Measurements from ENCODE around the gene TNFAIP8L3.
A peak's percentile ranks its signal among the peaks of the same experiment; 100 is the strongest.

The TNFAIP8L3 gene

GRCh38 chr15:51089041-51089440, 5.7 kb downstream of the TNFAIP8L3 start:
- no peak for DNase-seq

- DNase-seq, result no peak
These were observed 6.1 kb downstream of the TNFAIP8L3 start for GRCh38 chr15:51088585-51088984.

- DNase-seq, result no peak
These were observed 7.2 kb downstream of the TNFAIP8L3 start for GRCh38 chr15:51087513-51087912.

GRCh38 chr15:51086409-51086808, 8.3 kb downstream of the TNFAIP8L3 start:
- no peak for DNase-seq

GRCh38 chr15:51085764-51086163, 8.9 kb downstream of the TNFAIP8L3 start:
- no peak for DNase-seq

GRCh38 chr15:51083641-51084166, 11.0 kb downstream of the TNFAIP8L3 start:
- no peak for DNase-seq

- no peak for DNase-seq
These were observed 12.5 kb downstream of the TNFAIP8L3 start for GRCh38 chr15:51082246-51082645.

GRCh38 chr15:51080286-51080685, 14.4 kb downstream of the TNFAIP8L3 start:
- no peak for DNase-seq

- DNase-seq, result no peak
These were observed 15.5 kb downstream of the TNFAIP8L3 start for GRCh38 chr15:51079226-51079625.

GRCh38 chr15:51077221-51078153, 17.2 kb downstream of the TNFAIP8L3 start:
- peak; percentile 18 for DNase-seq

GRCh38 chr15:51076524-51077220, 18.0 kb downstream of the TNFAIP8L3 start:
- no peak for DNase-seq

GRCh38 chr15:51075826-51076523, 18.7 kb downstream of the TNFAIP8L3 start:
- DNase-seq, result no peak

GRCh38 chr15:51075364-51075763, 19.3 kb downstream of the TNFAIP8L3 start:
- no peak for DNase-seq

- no peak for DNase-seq
These were observed 19.8 kb downstream of the TNFAIP8L3 start for GRCh38 chr15:51074926-51075325.

- DNase-seq, result no peak
These were observed 23.1 kb downstream of the TNFAIP8L3 start for GRCh38 chr15:51071578-51071977.

- DNase-seq, result no peak
These were observed 24.7 kb downstream of the TNFAIP8L3 start for GRCh38 chr15:51069983-51070382.

- no peak for DNase-seq
These were observed 27.2 kb downstream of the TNFAIP8L3 start for GRCh38 chr15:51067510-51067909.

GRCh38 chr15:51065781-51066180, 28.9 kb downstream of the TNFAIP8L3 start:
- DNase-seq, result no peak

- DNase-seq, result no peak
These were observed 29.4 kb downstream of the TNFAIP8L3 start for GRCh38 chr15:51065261-51065660.

- no peak for DNase-seq
These were observed 32.0 kb downstream of the TNFAIP8L3 start for GRCh38 chr15:51062736-51063135.

GRCh38 chr15:51060030-51060673, 34.6 kb downstream of the TNFAIP8L3 start:
- no peak for DNase-seq

GRCh38 chr15:51054535-51054934, 40.2 kb downstream of the TNFAIP8L3 start:
- no peak for DNase-seq

- DNase-seq, result no peak
These were observed 41.1 kb downstream of the TNFAIP8L3 start for GRCh38 chr15:51053571-51053970.

Measured in activated CD4-positive, alpha-beta T cell treated with anti-CD3 and anti-CD28 coated beads for 1 hour (primary cell).